ENCODE measurements around the gene CLDN7. TPM values are rescaled to one million over a fixed set of nuclear protein-coding genes. Genes with fewer than 3 reads are reported as not detected.
A peak's percentile ranks its signal among the peaks of the same experiment; 100 is the strongest.

CLDN7 gene
- total RNA-seq, 1 donor from 2014 or later: 0.27 TPM

DNA sequence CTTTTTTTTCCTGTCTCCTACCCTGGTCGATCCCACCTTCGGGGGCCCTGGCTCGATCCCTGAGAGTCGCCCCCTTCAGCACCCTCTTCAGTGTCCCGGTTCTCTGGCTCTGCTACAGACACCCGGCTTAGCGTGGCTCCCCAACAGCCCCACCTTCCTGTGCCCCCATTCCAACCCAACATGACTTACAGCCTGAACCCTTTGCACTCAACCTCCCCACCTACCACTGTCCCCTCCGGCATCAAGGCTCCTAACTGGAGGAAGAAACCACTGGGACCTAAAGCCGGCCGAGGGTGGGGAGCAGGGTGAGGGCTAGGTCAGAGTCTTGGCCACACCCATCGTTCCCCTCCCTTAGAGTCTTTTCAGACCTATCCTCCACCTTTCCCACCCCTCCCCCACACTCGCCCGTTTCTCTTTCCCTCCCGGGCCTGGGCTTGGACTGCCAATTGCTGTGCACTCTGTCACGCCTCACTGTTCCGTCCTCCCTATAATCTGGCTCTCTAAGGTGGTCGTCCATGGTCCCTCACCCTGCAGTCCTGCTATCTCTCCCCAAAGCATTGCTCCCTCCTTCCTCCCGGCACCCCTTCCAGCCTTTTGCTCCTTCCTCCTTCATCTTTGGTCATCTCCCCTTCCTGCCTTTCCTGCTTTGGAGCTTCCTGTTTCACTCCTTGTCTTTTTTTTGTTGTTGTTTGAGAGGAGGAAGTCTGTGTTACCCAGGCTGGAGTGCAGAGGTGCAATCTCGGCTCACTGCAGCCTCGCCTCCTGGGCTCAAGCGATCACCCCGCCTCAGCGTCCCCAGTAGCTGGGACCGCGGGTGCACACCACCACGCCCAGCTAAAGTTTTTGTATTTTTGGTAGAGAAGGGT, 890 bp upstream of the CLDN7 start:
- peaks cover 4% of the 10 kb centered on the region for H3K36me3 Mint-ChIP-seq (ENCODE audit: unreplicated experiment)
- peaks cover 40% of the 10 kb centered on the region for H3K4me1 Mint-ChIP-seq (ENCODE audit: unreplicated experiment)
- peak overlapping the region; percentile 34 for H3K4me3 Mint-ChIP-seq (ENCODE audit: unreplicated experiment)
- no peak for DNase-seq (ENCODE audit: extremely low spot score, unreplicated experiment)
- peaks cover 14% of the 10 kb centered on the region for H3K27me3 Mint-ChIP-seq (ENCODE audit: unreplicated experiment)
- no peak for TF ChIP-seq CTCF (IDR thresholded peaks at IDR 0.05)
- H3K9me3 Mint-ChIP-seq (ENCODE audit: unreplicated experiment): no peaks in the 10 kb centered on the region
- H3K27ac Mint-ChIP-seq (ENCODE audit: unreplicated experiment): peak overlapping the region; percentile 43

DNA sequence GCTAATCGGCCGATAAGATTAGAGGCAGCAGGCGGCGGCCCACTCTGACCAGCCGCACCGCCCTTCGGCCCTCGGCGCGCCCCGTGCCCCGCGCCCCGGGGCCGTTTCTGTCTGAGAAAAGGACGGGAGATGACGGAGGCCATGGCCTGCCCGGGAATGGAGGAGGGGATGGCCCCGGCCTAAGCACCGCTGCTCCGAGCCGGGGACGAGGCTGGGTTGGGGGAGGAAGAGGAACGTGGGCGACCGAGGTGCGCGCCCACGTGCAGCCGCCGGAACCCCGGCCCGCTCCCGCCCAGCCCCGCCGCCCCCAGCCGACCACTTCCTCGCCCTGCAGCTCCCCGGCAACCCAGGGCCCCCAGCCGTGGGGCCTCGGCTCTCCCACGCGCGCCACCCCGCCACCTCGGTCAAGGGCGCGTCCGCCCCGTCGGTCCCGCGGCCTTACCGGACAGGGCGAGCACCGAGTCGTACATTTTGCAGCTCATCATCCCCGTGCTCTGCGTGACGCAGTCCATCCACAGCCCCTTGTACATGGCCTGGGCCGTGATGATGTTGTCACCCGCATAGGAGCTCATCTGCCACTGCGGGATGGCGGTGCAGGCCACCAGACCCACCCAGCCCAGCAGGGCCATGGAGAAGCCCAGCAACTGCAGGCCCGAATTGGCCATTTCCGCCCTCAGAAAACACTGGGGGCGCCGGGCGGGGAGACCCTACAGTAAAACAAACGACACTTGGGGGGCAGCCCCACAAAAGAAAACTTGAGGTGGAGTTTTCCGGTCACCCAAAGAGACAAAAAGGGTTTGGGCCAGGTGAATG, 693 bp downstream of the CLDN7 start:
- Mint-ChIP-seq H3K27ac (ENCODE audit: unreplicated experiment) (no peak overlapping the region), H3K4me3 (ENCODE audit: unreplicated experiment) (peak overlapping the region; percentile 58), H3K9me3 (ENCODE audit: unreplicated experiment) (no peaks in the 10 kb centered on the region), H3K27me3 (ENCODE audit: unreplicated experiment) (peaks cover 14% of the 10 kb centered on the region), H3K36me3 (ENCODE audit: unreplicated experiment) (peaks cover 7% of the 10 kb centered on the region), H3K4me1 (ENCODE audit: unreplicated experiment) (peaks cover 37% of the 10 kb centered on the region)
- DNase-seq (ENCODE audit: extremely low spot score, unreplicated experiment): no peak
- TF ChIP-seq CTCF (IDR thresholded peaks at IDR 0.05): no peak

DNA sequence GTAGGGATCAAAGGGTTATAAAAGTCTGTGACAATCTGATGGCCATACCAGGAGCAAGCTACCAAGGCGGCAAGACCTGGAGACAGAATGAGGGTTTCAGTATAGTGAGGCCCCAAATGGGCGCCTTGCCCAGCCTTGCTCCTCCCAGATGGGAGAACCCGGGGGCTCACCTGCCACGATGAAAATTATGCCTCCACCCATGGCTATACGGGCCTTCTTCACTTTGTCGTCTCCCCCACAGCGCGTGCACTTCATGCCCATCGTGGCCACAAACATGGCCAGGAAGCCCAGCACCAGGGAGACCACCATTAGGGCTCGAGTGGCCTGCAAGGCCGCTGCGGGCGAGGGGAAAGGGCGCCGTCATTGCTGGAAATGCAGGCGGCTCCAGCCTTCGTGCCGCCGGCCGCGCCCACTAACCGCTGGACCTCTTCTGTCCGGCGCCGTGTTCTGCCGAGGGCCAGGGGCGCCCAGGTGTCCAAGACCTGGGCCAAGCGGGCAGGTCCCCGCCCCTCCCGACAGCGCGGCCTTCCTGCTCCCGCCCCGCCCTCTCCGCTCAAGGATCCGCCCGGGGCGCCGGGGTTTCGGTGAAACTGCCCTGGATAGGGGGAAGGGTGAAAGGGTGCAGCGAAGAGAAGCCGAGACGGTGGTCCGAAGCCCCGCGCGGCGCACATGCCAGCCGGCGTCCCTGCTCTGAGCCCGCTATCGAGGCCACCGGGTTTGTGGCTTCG, 1.5 kb downstream of the CLDN7 start:
- no peak for TF ChIP-seq CTCF (IDR thresholded peaks at IDR 0.05)
- peaks cover 34% of the 10 kb centered on the region for H3K4me1 Mint-ChIP-seq (ENCODE audit: unreplicated experiment)

GRCh38 chr17:7260151-7260550, 2.1 kb downstream of the CLDN7 start:
- H3K4me1 Mint-ChIP-seq (ENCODE audit: unreplicated experiment): peaks cover 33% of the 10 kb centered on the region
- H3K27ac Mint-ChIP-seq (ENCODE audit: unreplicated experiment): no peak overlapping the region
- peak overlapping the region; percentile 40 for H3K4me3 Mint-ChIP-seq (ENCODE audit: unreplicated experiment)
- H3K36me3 Mint-ChIP-seq (ENCODE audit: unreplicated experiment): peaks cover 12% of the 10 kb centered on the region
- no peaks in the 10 kb centered on the region for H3K9me3 Mint-ChIP-seq (ENCODE audit: unreplicated experiment)
- no peak for TF ChIP-seq CTCF (IDR thresholded peaks at IDR 0.05)
- peaks cover 14% of the 10 kb centered on the region for H3K27me3 Mint-ChIP-seq (ENCODE audit: unreplicated experiment)
- DNase-seq (ENCODE audit: extremely low spot score, unreplicated experiment): no peak

More for the DNA sequence above, 1.5 kb downstream of the CLDN7 start:
- peaks cover 14% of the 10 kb centered on the region for H3K27me3 Mint-ChIP-seq (ENCODE audit: unreplicated experiment)
- no peak for DNase-seq (ENCODE audit: extremely low spot score, unreplicated experiment)
- peak overlapping the region; percentile 58 for H3K4me3 Mint-ChIP-seq (ENCODE audit: unreplicated experiment)
- peaks cover 12% of the 10 kb centered on the region for H3K36me3 Mint-ChIP-seq (ENCODE audit: unreplicated experiment)
- H3K9me3 Mint-ChIP-seq (ENCODE audit: unreplicated experiment): no peaks in the 10 kb centered on the region
- H3K27ac Mint-ChIP-seq (ENCODE audit: unreplicated experiment): no peak overlapping the region
